GM12874 (cell line): ENCODE results near the gene SCYL1.

Experiments used
- CTCF ChIP-seq: IDR thresholded peaks from 2 replicates; pipeline ENCODE4 v1.5.1; 2011; ENCODE audit warnings: low read depth, mild to moderate bottlenecking, control low read depth, low read length, moderate library complexity; ENCODE audit not compliant: insufficient read depth

Gene SCYL1

GRCh38 chr11:65549096-65549495, 24.2 kb downstream of the SCYL1 start:
- no peak for TF ChIP-seq CTCF

- peak; percentile 89 for TF ChIP-seq CTCF
Observed at GRCh38 chr11:65551572-65552387, 26.9 kb downstream of the SCYL1 start.

- TF ChIP-seq CTCF: no peak
Observed at GRCh38 chr11:65552388-65552951, 27.6 kb downstream of the SCYL1 start.

- no peak for TF ChIP-seq CTCF
Observed at GRCh38 chr11:65553301-65554001, 28.6 kb downstream of the SCYL1 start.

- TF ChIP-seq CTCF: no peak
Observed at GRCh38 chr11:65554057-65554818, 29.4 kb downstream of the SCYL1 start.

GRCh38 chr11:65554842-65555430, 30.1 kb downstream of the SCYL1 start:
- no peak for TF ChIP-seq CTCF
